Common myeloid progenitor, CD34-positive (primary cell): Measurements from ENCODE around the gene SDHC.

Source experiments
- CTCF ChIA-PET: fragments of 350-600 bp; sonication (Branson Sonifier 250); formaldehyde crosslinking; loops from one replicate; lab custom pipeline; 2021; ENCODE audit warnings: antibody characterized with exemption; lab: Charles Lee
- POLR2A ChIA-PET: fragments of 350-600 bp; sonication (Branson Sonifier 250); formaldehyde crosslinking; loops from one replicate; lab custom pipeline; 2021; ENCODE audit warnings: antibody characterized with exemption; lab: Charles Lee
- DNase-seq, 3 donors: peaks; one replicate each; pipeline versions ENCODE4 v3.0.0 to v3.0.0-alpha.2; 2013
- H3K27ac ChIP-seq, 2 experiments: 1 replicate in 1 of 2; 2 replicates in 1 of 2; pipeline ENCODE4 v1.7.0; 2013; ENCODE audit warnings: inconsistent platforms in 2 of 2, low read length in 2 of 2, mild to moderate bottlenecking in 2 of 2, low read depth in 1 of 2, moderate library complexity in 1 of 2; ENCODE audit not compliant: severe bottlenecking in 2 of 2, insufficient read depth in 1 of 2, poor library complexity in 1 of 2
- H3K27me3 ChIP-seq, 5 experiments: replicated peaks in 2 of 5; 1 replicate in 3 of 5; 2 replicates in 2 of 5; pipeline versions ENCODE4 v1.6.1 to v1.7.0; 2013; ENCODE audit warnings: low read length in 4 of 5, mild to moderate bottlenecking in 2 of 5, moderate library complexity in 2 of 5, inconsistent platforms in 1 of 5; ENCODE audit not compliant: insufficient read depth in 5 of 5, control insufficient read depth in 4 of 5
- H3K36me3 ChIP-seq, 4 experiments: 1 replicate in 2 of 4; 2 replicates in 2 of 4; pipeline versions ENCODE4 v1.6.1 to v1.7.0; 2013; ENCODE audit warnings: low read length in 3 of 4, control low read depth in 1 of 4, mild to moderate bottlenecking in 1 of 4; ENCODE audit not compliant: control insufficient read depth in 4 of 4, insufficient read depth in 4 of 4
- H3K4me1 ChIP-seq, 4 experiments: 1 replicate in 3 of 4; 2 replicates in 1 of 4; pipeline versions ENCODE4 v1.6.1 to v1.7.1; 2013; ENCODE audit warnings: low read length in 3 of 4, mild to moderate bottlenecking in 3 of 4, control low read depth in 1 of 4, inconsistent platforms in 1 of 4, moderate library complexity in 1 of 4; ENCODE audit not compliant: control insufficient read depth in 4 of 4, insufficient read depth in 4 of 4; ENCODE audit errors: control extremely low read depth in 1 of 4
- H3K4me3 ChIP-seq, 7 experiments: 1 replicate in 4 of 7; 2 replicates in 3 of 7; pipeline versions ENCODE4 v1.5.1 to v1.7.0; 2013; ENCODE audit warnings: mild to moderate bottlenecking in 7 of 7, low read length in 6 of 7, moderate library complexity in 6 of 7, inconsistent platforms in 2 of 7, low read depth in 2 of 7, control low read depth in 1 of 7; ENCODE audit not compliant: insufficient read depth in 4 of 7, control insufficient read depth in 1 of 7; ENCODE audit errors: extremely low read depth in 1 of 7
- H3K9me3 ChIP-seq, 5 experiments: 1 replicate in 4 of 5; 2 replicates in 1 of 5; pipeline versions ENCODE4 v1.6.1 to v1.7.1; 2013; ENCODE audit warnings: low read length in 4 of 5, mild to moderate bottlenecking in 2 of 5, inconsistent platforms in 1 of 5, low read depth in 1 of 5, moderate library complexity in 1 of 5; ENCODE audit not compliant: control insufficient read depth in 4 of 5, insufficient read depth in 2 of 5; ENCODE audit errors: control extremely low read depth in 1 of 5
- WGBS: methylation state at CpG from one replicate; pipeline ENCODE4 v1.1.5; 2013; ENCODE audit not compliant: insufficient coverage; 5-methylcytosine and 5-hydroxymethylcytosine counted together

SDHC gene

DNA sequence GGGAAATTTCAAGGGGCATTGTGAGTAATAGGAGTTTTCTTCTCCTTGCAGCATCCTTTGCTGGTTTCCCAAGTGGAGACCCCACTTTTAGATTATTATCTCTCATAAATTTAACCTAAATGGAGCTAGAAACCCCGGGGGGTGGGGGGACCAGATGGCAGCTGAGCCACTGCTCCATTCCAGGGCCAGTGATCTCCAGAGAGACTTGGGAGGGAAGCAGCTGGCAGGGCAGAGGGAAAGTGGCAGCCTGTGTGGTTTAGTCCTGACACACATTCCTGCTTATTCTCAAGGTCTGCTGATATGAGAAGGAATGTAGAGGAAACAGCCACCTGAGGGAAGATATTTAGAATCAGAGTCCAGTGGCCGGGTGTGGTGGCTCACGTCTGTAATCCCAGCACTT is 39.3 kb upstream of the SDHC start:
- POLR2A ChIA-PET = no interaction called here
- H3K27ac ChIP-seq = no peak overlapping the region
- 78% methylated on average over 1 of the region's 3 CpGs for WGBS
- H3K9me3 ChIP-seq = no peaks in the 10 kb centered on the region
- no peaks in the 10 kb centered on the region for H3K27me3 ChIP-seq
- no peaks in the 10 kb centered on the region for H3K36me3 ChIP-seq
- CTCF ChIA-PET = interaction anchor here (1.1 to 2.0 kb wide), 6 partner anchors 9 to 48 kb away, joined by 3 to 10 read pairs (median 6); no protein-coding TSS in a partner anchor
- H3K4me3 ChIP-seq = no peak overlapping the region
- no peaks in the 10 kb centered on the region for H3K4me1 ChIP-seq
- DNase-seq = no peak

DNA sequence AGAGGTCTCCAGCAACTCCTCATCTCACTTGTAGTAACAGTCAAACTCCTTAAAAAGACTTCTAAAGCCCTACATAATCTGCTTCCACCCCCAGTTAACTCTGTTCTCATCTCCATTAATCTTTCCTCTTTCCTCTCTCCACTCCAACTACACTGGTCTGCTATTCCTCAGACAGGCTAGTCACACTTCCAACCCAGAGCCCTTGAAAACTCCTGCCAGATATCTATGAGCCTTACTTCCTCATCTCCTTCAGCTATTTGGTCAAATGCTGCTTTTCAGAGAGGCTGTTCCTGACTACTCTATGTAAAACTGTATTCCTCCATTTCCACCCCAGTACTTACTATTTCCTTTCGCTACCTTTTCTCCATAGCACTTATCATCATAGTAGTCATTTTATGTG is 31.2 kb upstream of the SDHC start:
- WGBS = no CpG with 5 or more reads among the region's 1 CpG
- no peaks in the 10 kb centered on the region for H3K36me3 ChIP-seq
- ChIA-PET POLR2A (interaction anchor here (0.5 to 0.9 kb wide), 3 partner anchors 8 to 44 kb away, joined by 3 to 4 read pairs (median 3); no protein-coding TSS in a partner anchor), CTCF (interaction anchor here (0.6 to 1.9 kb wide), 10 partner anchors 8 to 62 kb away, joined by 3 to 6 read pairs (median 4); partner anchors contain the start of genes APOA2 and NR1I3)
- no peak for DNase-seq
- no peaks in the 10 kb centered on the region for H3K9me3 ChIP-seq
- no peaks in the 10 kb centered on the region for H3K27me3 ChIP-seq
- no peak overlapping the region for H3K27ac ChIP-seq
- peaks cover 0 to 5% (median 0%) of the 10 kb centered on the region in 4 experiments for H3K4me1 ChIP-seq
- H3K4me3 ChIP-seq = no peak overlapping the region

DNA sequence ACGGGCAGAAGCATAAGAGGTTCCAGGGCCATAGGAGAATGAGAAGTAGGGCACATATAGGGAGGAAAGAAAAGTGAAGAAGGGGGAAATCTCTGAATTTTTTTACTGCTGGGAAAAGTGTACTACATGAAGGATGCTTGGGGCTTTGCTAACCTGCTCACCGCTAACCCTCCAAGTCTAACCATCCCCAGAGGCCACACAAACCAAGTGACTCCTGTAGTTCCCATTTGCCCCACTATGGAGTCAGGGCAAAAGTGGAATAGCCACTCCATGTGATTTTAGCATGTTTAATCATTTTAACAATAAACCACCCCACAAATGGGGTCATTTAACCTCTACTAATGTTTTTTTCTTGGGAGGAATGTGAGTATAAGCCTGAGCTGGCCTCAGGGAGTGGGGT is 29.1 kb upstream of the SDHC start:
- Histone ChIP-seq H3K27me3 (no peaks in the 10 kb centered on the region), H3K9me3 (no peaks in the 10 kb centered on the region), H3K27ac (no peak overlapping the region), H3K4me1 (peaks cover 0 to 7% (median 0%) of the 10 kb centered on the region in 4 experiments), H3K4me3 (no peak overlapping the region), H3K36me3 (no peaks in the 10 kb centered on the region)
- 100% methylated on average over 1 of the region's 2 CpGs for WGBS
- no peak for DNase-seq
- ChIA-PET POLR2A (no interaction called here), CTCF (interaction anchor here (1.6 kb wide), 1 partner anchor 40 kb away, joined by 5 read pairs; no protein-coding TSS in a partner anchor)

DNA sequence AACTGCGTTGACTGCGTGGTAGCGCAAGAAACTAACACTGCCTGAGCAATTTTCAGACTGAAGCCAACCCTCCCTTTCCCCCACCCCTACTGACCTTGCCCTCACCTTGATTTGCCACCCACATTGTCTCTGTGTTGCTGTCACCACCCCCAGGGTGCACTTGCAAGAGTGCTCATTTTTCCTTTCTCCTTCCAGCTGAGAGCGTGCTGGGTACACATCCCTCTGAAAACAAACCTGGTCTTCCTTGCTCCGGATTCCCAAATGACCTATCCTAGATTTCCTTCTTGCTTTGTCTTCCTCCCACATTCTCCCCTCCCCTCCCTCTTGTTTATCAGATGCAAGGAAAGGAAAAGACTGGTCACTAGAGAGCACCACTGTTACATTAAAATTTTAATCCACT is 28.7 kb upstream of the SDHC start:
- CTCF ChIA-PET = no interaction called here
- H3K27me3 ChIP-seq = no peaks in the 10 kb centered on the region
- H3K9me3 ChIP-seq = no peaks in the 10 kb centered on the region
- DNase-seq = no peak
- H3K4me1 ChIP-seq = peaks cover 0 to 7% (median 0%) of the 10 kb centered on the region in 4 experiments
- POLR2A ChIA-PET = no interaction called here
- no peak overlapping the region for H3K4me3 ChIP-seq
- no peak overlapping the region for H3K27ac ChIP-seq
- no peaks in the 10 kb centered on the region for H3K36me3 ChIP-seq
- WGBS = 100% methylated on average over 4 of the region's 5 CpGs

DNA sequence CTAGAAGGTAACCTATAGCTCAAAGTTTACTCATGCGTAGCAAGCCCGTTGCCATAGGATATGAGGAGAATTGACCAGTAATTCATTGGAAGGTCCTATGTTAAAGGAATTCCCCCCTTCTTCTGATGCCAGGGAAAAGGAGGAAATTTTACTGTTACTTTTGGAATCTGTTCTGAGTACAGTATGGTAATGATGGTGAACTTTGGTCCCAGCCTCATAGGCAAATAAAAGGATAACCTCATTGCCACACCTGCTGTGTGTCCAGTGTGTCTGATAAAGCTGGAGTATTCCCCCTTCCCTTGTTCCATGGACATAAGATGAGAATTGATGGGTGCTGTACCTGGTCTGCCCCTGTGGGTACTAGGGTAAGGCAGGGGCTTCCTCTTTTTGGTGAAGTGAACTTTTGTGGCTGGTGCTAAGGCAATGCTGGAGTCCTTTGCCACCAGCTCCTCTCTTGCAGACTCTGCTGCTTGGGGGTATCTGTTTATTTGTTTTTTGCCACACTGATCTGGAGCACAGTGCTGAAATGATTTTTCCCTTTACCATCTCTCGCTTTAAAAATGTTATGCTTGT is 26.6 kb upstream of the SDHC start:
- H3K9me3 ChIP-seq = no peaks in the 10 kb centered on the region
- WGBS = 100% methylated on average over 2 of the region's 3 CpGs
- POLR2A ChIA-PET = no interaction called here
- H3K4me1 ChIP-seq = peaks cover 0 to 7% (median 0%) of the 10 kb centered on the region in 4 experiments
- peak in 2 of 3 donors; percentile 23 to 33 for DNase-seq
- no peaks in the 10 kb centered on the region for H3K27me3 ChIP-seq
- CTCF ChIA-PET = interaction anchor here (0.5 to 2.3 kb wide), 13 partner anchors 11 to 96 kb away, joined by 3 to 15 read pairs (median 4); partner anchors contain the start of gene APOA2
- H3K36me3 ChIP-seq = no peaks in the 10 kb centered on the region
- H3K4me3 ChIP-seq = no peak overlapping the region
- no peak overlapping the region for H3K27ac ChIP-seq

DNA sequence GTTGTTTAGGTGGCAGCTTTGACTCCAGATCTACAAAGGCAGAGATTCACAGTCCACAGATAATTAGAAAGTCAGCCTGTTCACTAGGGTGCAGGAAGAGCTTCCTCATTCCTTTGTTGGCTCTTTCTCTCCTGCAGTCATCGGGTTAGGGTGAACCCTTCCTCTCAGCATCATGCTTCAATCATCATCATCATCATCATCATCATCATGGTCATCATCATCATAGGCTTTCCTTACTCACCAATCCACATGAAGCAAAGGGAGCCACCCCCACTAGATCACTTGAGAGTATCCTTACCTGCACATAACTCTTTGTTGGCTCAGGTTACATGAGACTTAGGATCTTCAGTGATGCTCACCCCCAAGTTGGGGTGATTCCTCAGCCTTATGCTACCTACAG is 23.4 kb upstream of the SDHC start:
- Histone ChIP-seq H3K9me3 (no peaks in the 10 kb centered on the region), H3K36me3 (no peaks in the 10 kb centered on the region), H3K27ac (no peak overlapping the region), H3K4me1 (peaks cover 0 to 7% (median 0%) of the 10 kb centered on the region in 4 experiments), H3K27me3 (no peaks in the 10 kb centered on the region), H3K4me3 (no peak overlapping the region)
- 100% methylated on average over 1 of the region's 1 CpG for WGBS
- ChIA-PET POLR2A (interaction anchor here (0.7 kb wide), 1 partner anchor 33 kb away, joined by 5 read pairs; no protein-coding TSS in a partner anchor), CTCF (interaction anchor here (0.6 to 9.3 kb wide), 39 partner anchors 8 to 112 kb away, joined by 3 to 137 read pairs (median 4); partner anchors contain the start of genes APOA2, CFAP126, FCER1G and NDUFS2)
- DNase-seq = no peak

DNA sequence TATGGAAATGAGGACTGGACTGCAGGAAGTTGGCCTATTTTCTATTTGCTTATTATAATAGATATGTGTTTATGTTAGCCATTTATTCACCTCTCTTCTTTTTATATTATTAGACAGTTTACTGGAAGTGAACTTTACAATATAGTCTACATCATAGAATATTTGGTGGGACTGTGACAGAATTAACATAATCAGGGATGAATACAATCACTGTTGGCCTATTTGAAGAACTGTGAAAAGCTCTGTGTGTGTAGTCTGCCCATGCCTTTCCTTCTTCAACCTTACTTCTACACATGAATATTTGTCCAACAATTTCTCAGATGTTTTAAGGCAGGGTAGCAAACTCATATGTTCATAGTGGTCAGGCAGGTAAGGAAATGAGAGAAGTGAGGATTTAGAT is 16.8 kb upstream of the SDHC start:
- Histone ChIP-seq H3K27ac (no peak overlapping the region), H3K36me3 (peaks cover 0 to under 1% (median 0%) of the 10 kb centered on the region in 4 experiments), H3K4me3 (no peak overlapping the region), H3K27me3 (no peaks in the 10 kb centered on the region), H3K9me3 (no peaks in the 10 kb centered on the region), H3K4me1 (peaks cover 0 to 11% (median 4%) of the 10 kb centered on the region in 4 experiments)
- ChIA-PET CTCF (interaction anchor here (9.3 kb wide), 1 partner anchor 71 kb away, joined by 137 read pairs; the partner anchor contains the start of genes APOA2 and TOMM40L), POLR2A (no interaction called here)
- DNase-seq = no peak
